ENCODE measurements around the gene PBX1.
"Not testable (repeated sequence)": the region's sequence is repeated elsewhere in the genome, so short reads cannot be mapped to it uniquely, and the experiment has no call there.

DNA sequence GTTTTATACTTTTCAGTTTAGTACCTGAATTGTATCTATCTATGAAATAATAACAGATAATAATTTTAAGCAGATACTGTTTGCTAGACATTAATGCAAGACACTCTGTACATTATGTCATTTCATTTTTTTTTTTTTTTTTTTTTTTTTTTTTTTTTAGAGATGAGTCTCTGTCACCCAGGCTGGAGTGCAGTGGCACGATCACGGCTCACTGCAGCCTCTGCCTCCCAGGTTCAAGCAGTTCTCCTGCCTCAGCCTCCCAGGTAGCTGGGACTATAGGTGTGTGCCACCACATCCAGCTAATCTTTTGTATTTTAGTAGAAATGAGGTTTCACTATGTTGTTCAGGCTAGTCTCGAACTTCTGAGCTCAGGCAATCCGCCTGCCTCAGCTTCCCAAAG is 44.8 kb downstream of the PBX1 start:
- TF ChIP-seq, protein P1, sequence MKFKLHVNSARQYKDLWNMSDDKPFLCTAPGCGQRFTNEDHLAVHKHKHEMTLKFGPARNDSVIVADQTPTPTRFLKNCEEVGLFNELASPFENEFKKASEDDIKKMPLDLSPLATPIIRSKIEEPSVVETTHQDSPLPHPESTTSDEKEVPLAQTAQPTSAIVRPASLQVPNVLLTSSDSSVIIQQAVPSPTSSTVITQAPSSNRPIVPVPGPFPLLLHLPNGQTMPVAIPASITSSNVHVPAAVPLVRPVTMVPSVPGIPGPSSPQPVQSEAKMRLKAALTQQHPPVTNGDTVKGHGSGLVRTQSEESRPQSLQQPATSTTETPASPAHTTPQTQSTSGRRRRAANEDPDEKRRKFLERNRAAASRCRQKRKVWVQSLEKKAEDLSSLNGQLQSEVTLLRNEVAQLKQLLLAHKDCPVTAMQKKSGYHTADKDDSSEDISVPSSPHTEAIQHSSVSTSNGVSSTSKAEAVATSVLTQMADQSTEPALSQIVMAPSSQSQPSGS (tag by site-specific recombination; IDR thresholded peaks at IDR 0.05; ENCODE audit: low read depth): not testable (repeated sequence)
- TF ChIP-seq, protein P2, sequence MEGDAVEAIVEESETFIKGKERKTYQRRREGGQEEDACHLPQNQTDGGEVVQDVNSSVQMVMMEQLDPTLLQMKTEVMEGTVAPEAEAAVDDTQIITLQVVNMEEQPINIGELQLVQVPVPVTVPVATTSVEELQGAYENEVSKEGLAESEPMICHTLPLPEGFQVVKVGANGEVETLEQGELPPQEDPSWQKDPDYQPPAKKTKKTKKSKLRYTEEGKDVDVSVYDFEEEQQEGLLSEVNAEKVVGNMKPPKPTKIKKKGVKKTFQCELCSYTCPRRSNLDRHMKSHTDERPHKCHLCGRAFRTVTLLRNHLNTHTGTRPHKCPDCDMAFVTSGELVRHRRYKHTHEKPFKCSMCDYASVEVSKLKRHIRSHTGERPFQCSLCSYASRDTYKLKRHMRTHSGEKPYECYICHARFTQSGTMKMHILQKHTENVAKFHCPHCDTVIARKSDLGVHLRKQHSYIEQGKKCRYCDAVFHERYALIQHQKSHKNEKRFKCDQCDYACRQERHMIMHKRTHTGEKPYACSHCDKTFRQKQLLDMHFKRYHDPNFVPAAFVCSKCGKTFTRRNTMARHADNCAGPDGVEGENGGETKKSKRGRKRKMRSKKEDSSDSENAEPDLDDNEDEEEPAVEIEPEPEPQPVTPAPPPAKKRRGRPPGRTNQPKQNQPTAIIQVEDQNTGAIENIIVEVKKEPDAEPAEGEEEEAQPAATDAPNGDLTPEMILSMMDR (tag by site-specific recombination; IDR thresholded peaks at IDR 0.05): not testable (repeated sequence)
- not testable (repeated sequence) for TF ChIP-seq ZNF211 (tag by site-specific recombination; IDR thresholded peaks at IDR 0.05; ENCODE audit: low read depth); MEIS1 (CRISPR knock-in tag; IDR thresholded peaks at IDR 0.05; ENCODE audit: borderline replicate concordance); ZNF274 (IDR thresholded peaks at IDR 0.05; ENCODE audit: low read length); ZNF274 (tag by site-specific recombination; IDR thresholded peaks at IDR 0.05; ENCODE audit: borderline replicate concordance); SP2 (tag by site-specific recombination; IDR thresholded peaks at IDR 0.05)
